OCI-LY1 (cell line): Measurements from ENCODE around the gene PDE8A.

Source experiments
- CTCF ChIP-seq: fragments of 200-600 bp; sonication (generic), shearing (Covaris generic); IDR thresholded peaks from 2 replicates; pipeline ENCODE4 v1.5.1; 2017; ENCODE audit warnings: mild to moderate bottlenecking, antibody characterized with exemption, low read length, moderate library complexity, mixed read lengths
- EZH2 ChIP-seq: fragments of 200-600 bp; sonication (generic), shearing (Covaris generic); IDR thresholded peaks from 2 replicates; pipeline ENCODE4 v1.8.0; 2017; ENCODE audit warnings: borderline replicate concordance, mixed run types, mild to moderate bottlenecking, antibody characterized with exemption, low read length, moderate library complexity, mixed read lengths

GRCh38 chr15:85094685-85095084, 113.0 kb downstream of the PDE8A start:
- no peak for TF ChIP-seq CTCF
- no peak for TF ChIP-seq EZH2
